Mucosa of descending colon (tissue), 3 donors: Measurements from ENCODE around the gene CNIH3. TPM values are rescaled to one million over a fixed set of nuclear protein-coding genes. Genes with fewer than 3 reads are reported as not detected.
"Not testable (repeated sequence)": the region's sequence is repeated elsewhere in the genome, so short reads cannot be mapped to it uniquely, and the experiment has no call there.

Source experiments
- ATAC-seq: fragments of 200-7000 bp; cut with Tn5 transposase; one replicate; pipeline ENCODE4 v1.9.1; 2020; ENCODE audit warnings: mild to moderate bottlenecking, moderate library complexity
- DNase-seq, 3 donors: peaks; one replicate each; pipeline ENCODE4 v3.0.0-alpha.2; 2020
- H3K36me3 ChIP-seq: fragments of 200-600 bp; one replicate; pipeline ENCODE4 v1.8.0; 2021; ENCODE audit warnings: low read depth, mild to moderate bottlenecking
- H3K4me1 ChIP-seq: fragments of 200-600 bp; one replicate; pipeline ENCODE4 v1.8.0; 2021; ENCODE audit warnings: low read depth, mild to moderate bottlenecking
- H3K4me3 ChIP-seq: fragments of 200-600 bp; one replicate; pipeline ENCODE4 v1.8.0; 2021; ENCODE audit warnings: mild to moderate bottlenecking
- H3K9me3 ChIP-seq: fragments of 200-600 bp; one replicate; pipeline ENCODE4 v1.8.0; 2021; ENCODE audit warnings: mild to moderate bottlenecking
- intact Hi-C, 2 donors: fragments of 100-400 bp; cut with DNase I in 1 of 2; cut with micrococcal nuclease in 1 of 2; formaldehyde crosslinking; loops; one replicate each; pipeline versions ENCODE4 v1.11.0 to v1.11.1; 2022; cut with DNase I, micrococcal nuclease
- long read RNA-seq, 2 donors: library from polyadenylated mRNA; unstranded; transcript quantifications; one replicate each; pipeline ENCODE4 v2.0.0, GENCODE V29; 2019 to 2021
- total RNA-seq, 3 donors: library from RNA; stranded (reverse); fragmentation: NEBNext Ultra II Directional in 2 of 3; extraction: Animal tissue kit (Norgen Biotek cat#: 25700) in 2 of 3; gene quantifications; one replicate each; pipeline versions ENCODE4 v1.2.1 to v1.2.4, GENCODE V29; 2021 to 2023
- TF ChIP-seq, protein P1 (sequence below): fragments of 200-600 bp; IDR thresholded peaks from one replicate; pipeline ENCODE4 v1.8.0; 2022; ENCODE audit warnings: antibody characterized with exemption, mild to moderate bottlenecking
- donor health status: DM: no; HTN: no; CAD: no; lungs with moderate emphysema.
- donor health status: DM: no; HTN: no; CAD: no.
- donor health status: DM: no; HTN: yes; CAD: no.

The CNIH3 gene
- 1 to 10 TPM; 1.0 to 2.5 (median 1.1) TPM for total RNA-seq
- long read RNA-seq, donor 1, result 0 reads
- long read RNA-seq, donor 2, partial matches to known transcripts, result 0 of 3 reads
- long read RNA-seq, donor 2, other reads (novel, unspliced or antisense), result 3 of 3 reads

DNA sequence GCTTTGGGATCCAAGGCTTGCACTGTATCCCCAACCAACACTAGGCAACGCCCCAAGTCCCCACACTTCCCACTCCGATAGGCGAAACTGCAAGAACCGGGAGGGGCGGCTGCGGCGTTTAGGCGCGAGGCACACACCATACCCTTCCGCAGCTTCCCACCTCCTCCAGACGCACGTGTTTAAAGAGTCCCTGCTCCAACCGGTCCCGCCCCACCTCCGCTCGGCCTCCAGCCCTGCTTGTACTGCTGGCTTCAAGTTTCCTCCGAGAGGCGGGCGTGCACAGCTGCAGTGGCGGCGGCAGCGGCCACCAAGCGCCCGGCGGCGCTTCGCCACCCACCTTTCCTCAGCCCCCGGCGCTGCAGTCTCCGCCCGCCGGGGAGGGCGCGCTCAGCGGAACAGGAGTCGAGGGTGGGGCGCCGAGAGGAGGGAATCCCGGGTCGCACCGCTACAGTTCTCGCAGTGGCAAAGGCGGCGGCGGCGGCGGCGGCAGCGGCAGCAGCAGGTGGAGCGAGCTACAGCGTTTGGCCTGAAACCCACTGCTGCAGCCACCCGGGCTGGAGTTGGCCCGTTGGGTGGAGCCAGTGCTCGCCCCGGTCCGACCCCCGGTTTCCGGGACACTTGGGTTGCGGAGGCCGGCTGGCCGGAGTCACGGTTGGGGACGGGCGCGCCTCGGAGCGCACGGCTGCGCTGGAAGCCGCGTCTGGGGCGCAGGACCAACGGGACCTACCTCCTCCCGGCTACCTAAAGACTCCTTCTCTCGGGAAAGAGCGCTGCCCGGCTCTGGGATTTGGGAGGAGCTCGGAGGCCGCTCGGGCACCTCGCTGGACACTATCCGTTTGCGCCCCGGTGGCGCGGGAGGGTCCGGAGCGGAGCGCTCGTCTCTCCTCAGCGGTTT, at the start of gene CNIH3:
CNIH3 (plus strand) TSS at position 457 of the 895 bp plus-strand sequence. CDS start 858 bp downstream, outside the sequence.
- peak in 1 of 3 donors; percentile 48 for DNase-seq
- H3K4me1 ChIP-seq, result peaks cover 10% of the 10 kb centered on the region
- H3K36me3 ChIP-seq, result no peaks in the 10 kb centered on the region
- TF ChIP-seq, protein P1, sequence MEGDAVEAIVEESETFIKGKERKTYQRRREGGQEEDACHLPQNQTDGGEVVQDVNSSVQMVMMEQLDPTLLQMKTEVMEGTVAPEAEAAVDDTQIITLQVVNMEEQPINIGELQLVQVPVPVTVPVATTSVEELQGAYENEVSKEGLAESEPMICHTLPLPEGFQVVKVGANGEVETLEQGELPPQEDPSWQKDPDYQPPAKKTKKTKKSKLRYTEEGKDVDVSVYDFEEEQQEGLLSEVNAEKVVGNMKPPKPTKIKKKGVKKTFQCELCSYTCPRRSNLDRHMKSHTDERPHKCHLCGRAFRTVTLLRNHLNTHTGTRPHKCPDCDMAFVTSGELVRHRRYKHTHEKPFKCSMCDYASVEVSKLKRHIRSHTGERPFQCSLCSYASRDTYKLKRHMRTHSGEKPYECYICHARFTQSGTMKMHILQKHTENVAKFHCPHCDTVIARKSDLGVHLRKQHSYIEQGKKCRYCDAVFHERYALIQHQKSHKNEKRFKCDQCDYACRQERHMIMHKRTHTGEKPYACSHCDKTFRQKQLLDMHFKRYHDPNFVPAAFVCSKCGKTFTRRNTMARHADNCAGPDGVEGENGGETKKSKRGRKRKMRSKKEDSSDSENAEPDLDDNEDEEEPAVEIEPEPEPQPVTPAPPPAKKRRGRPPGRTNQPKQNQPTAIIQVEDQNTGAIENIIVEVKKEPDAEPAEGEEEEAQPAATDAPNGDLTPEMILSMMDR, result no peak
- H3K9me3 ChIP-seq, result no peaks in the 10 kb centered on the region
- peak; percentile 64 for ATAC-seq
- no peak within 1 kb of the TSS for H3K4me3 ChIP-seq
- intact Hi-C loops, result no loop called here

DNA sequence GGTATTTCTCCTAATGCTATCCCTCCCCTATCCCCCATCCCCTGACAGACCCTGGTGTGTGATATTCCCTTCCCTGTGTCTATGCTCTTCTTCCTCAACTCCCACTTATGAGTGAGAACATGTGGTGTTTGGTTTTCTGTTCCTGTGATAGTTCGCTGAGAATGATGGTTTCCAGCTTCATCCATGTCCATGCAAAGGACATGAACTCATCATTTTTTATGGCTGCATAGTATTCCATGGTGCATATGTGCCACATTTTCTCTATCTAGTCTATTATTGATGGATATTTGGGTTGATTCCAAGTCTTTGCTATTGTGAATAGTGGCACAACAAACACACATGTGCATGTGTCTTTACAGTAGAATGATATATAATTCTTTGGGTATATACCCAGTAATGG, 49.6 kb upstream of the CNIH3 start:
- H3K9me3 ChIP-seq, H3K4me3 ChIP-seq, ATAC-seq, H3K4me1 ChIP-seq, H3K36me3 ChIP-seq, DNase-seq, intact Hi-C loops: not testable (repeated sequence)

DNA sequence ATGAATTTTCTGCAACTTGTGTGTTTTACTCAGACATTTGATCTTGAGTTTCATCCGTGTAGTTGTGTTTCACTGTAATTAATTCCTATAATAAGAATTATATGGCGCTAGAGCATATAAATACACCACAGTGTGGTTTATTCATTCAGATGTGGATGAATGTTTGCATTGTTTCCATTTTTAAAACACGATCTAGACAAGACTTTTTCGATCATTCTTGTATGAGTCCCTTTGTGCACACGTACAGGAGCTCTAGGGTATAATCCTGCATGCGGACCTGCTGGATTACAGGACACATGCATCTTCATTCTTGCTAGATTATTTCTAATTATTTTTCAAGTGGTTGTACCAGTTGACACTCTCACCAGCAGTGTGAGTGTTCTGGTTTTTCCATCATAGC, 46.8 kb upstream of the CNIH3 start:
- no peaks in the 10 kb centered on the region for H3K9me3 ChIP-seq
- intact Hi-C loops, result no loop called here
- TF ChIP-seq, protein P1, result no peak
- no peak overlapping the region for H3K4me3 ChIP-seq
- no peak for ATAC-seq
- H3K36me3 ChIP-seq, result no peaks in the 10 kb centered on the region
- no peaks in the 10 kb centered on the region for H3K4me1 ChIP-seq
- DNase-seq, result no peak

DNA sequence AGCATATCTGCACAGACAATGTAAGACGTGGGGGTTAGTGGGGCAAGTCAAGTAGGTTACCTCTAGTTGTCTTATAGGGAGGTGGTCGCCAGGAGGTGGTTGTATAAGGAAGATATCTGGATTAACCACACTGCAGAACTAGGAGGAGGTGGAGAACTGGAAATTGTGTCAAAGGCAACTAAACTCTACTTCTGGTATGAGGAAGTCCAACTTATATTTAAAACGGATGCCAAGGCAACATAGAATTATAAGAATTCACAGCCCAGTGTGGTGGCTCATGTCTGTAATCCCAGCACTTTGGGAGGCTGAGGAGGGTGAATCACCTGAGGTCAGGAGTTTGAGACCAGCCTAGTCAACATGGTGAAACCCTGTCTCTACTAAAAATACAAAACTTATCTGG, 44.1 kb upstream of the CNIH3 start:
- intact Hi-C loops, result not testable (repeated sequence)

DNA sequence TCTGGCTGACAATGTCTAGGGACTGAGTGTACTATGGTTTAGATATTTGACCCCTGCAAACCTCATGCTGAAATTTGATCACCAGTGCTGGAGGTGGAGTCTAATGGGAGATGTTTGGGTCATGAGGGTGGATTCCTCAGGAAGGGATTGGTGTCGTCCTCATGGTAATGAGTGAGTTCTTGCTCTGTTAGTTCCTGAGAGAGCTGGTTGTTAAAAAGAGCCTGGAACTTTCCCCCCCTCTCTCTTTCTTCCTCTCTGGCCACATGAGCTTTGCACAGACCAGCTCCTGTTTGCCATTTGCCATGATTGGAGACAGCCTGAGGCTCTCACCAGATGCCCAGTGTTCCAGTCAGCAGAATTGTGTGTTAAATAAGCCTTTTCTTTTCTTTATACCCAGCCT, 36.6 kb upstream of the CNIH3 start:
- DNase-seq (no peak), ATAC-seq (no peak)
- no peaks in the 10 kb centered on the region for H3K4me1 ChIP-seq
- H3K4me3 ChIP-seq, result no peak overlapping the region
- intact Hi-C loops, result no loop called here
- H3K36me3 ChIP-seq, result no peaks in the 10 kb centered on the region
- peaks cover 6% of the 10 kb centered on the region for H3K9me3 ChIP-seq
- TF ChIP-seq, protein P1, result no peak

More for the DNA sequence above, 44.1 kb upstream of the CNIH3 start:
- not testable (repeated sequence) for H3K4me3 ChIP-seq, DNase-seq, H3K4me1 ChIP-seq, H3K36me3 ChIP-seq, H3K9me3 ChIP-seq
- peak; percentile 44 for ATAC-seq

DNA sequence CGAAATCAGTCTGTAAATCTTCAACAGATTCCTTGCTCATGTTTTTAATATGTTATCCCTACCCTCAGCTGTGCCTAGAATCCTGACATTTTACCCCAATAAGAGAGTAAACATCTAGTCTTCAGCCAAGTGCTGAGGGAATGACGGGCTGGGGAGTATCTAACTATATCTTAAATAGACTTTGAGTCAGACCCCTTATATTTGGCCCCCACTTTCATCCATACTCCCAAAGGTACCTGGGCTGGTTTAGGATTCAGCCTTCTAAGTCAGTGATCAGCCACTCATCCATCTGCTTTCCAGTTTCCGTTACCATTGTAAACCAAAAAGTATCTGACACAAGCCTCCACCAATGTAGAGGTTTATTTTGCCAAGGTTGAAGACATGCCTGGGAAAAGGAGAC, 36.1 kb upstream of the CNIH3 start:
- Histone ChIP-seq H3K9me3 (peaks cover 6% of the 10 kb centered on the region), H3K4me1 (no peaks in the 10 kb centered on the region), H3K36me3 (no peaks in the 10 kb centered on the region), H3K4me3 (no peak overlapping the region)
- no peak for ATAC-seq
- TF ChIP-seq, protein P1, result no peak
- intact Hi-C loops, result no loop called here
- no peak for DNase-seq
